ENCODE measurements around the gene HMCN2. TPM values are rescaled to one million over a fixed set of nuclear protein-coding genes. Genes with fewer than 3 reads are reported as not detected.

Gene HMCN2
- total RNA-seq, 1 donor from 2014 or later, result not detected

DNA sequence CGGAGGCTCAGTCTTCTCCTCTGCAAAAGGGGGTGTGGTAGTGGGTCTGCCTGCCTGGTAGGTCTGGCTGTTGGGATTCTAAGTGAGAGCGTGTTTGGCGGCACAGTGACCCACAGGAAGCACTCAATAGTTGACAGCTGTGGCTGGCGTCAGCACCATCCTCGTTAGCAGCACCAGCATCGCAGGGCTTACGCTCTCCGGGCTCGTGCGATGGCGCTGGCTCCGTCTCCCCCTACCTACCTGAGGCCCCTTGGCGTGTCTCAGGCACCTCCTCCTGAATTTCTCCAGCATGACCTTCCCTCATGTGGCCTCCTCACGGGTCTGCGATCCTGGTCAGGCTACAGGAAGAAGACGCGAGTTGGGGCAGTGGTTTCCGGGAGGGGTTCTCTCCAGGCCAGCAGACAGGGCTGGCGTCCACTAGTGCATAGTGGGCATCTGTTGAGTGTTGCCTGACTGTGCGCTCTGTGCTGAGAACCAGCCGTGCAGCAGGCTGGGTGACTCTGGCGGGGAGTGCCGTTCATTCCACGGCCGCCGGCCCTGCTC is 66.9 kb downstream of the HMCN2 start:
- H3K27me3 ChIP-seq (ENCODE audit: control insufficient read depth, insufficient read depth, low read length), result peaks cover 38% of the 10 kb centered on the region
- no peak for DNase-seq (ENCODE audit: low read depth)
- TF ChIP-seq, protein P1, sequence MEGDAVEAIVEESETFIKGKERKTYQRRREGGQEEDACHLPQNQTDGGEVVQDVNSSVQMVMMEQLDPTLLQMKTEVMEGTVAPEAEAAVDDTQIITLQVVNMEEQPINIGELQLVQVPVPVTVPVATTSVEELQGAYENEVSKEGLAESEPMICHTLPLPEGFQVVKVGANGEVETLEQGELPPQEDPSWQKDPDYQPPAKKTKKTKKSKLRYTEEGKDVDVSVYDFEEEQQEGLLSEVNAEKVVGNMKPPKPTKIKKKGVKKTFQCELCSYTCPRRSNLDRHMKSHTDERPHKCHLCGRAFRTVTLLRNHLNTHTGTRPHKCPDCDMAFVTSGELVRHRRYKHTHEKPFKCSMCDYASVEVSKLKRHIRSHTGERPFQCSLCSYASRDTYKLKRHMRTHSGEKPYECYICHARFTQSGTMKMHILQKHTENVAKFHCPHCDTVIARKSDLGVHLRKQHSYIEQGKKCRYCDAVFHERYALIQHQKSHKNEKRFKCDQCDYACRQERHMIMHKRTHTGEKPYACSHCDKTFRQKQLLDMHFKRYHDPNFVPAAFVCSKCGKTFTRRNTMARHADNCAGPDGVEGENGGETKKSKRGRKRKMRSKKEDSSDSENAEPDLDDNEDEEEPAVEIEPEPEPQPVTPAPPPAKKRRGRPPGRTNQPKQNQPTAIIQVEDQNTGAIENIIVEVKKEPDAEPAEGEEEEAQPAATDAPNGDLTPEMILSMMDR (IDR thresholded peaks at IDR 0.05; ENCODE audit: insufficient read depth, low read length, poor library complexity, severe bottlenecking), result no peak
- no peaks in the 10 kb centered on the region for H3K36me3 ChIP-seq (ENCODE audit: control insufficient read depth, insufficient read depth, low read length)
- H3K4me3 ChIP-seq (ENCODE audit: low read depth, low read length), result no peak overlapping the region

DNA sequence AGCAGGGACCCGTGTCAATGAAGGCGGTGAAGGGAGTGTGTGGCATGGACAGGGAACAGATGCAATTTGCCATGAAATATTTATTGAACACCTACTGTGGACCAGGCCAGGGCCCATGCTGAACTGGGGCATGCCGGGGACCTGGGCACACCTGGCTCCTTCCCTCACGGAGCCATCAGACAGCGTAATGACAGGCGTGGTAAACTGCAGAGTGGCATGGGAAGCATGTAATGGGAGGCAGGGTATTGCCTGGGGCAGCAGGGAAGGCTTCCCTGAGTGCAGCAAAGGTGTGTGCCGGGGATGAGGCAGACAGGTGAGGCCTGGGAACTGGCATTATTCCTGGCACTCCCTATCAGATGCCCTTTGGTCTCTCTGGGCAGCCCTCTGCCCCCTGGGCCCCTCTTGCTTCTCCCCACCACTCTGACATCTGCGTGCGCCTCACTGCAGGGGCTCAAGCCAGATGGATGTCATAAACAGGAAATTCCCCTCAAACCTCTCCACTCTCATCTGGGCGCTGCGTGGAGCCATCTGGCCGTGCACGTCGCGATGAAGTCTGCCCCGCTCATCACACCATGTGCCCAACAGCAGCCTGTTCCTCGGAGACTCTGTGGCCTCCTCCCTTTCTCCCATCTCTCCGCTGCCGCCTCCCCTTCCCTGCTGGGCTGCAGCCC is 67.6 kb downstream of the HMCN2 start:
- no peak for DNase-seq (ENCODE audit: low read depth)
- Histone ChIP-seq H3K4me3 (ENCODE audit: low read depth, low read length) (no peak overlapping the region), H3K36me3 (ENCODE audit: control insufficient read depth, insufficient read depth, low read length) (no peaks in the 10 kb centered on the region), H3K27me3 (ENCODE audit: control insufficient read depth, insufficient read depth, low read length) (peaks cover 32% of the 10 kb centered on the region)
- TF ChIP-seq, protein P1 (IDR thresholded peaks at IDR 0.05; ENCODE audit: insufficient read depth, low read length, poor library complexity, severe bottlenecking), result no peak

- TF ChIP-seq, protein P1 (IDR thresholded peaks at IDR 0.05; ENCODE audit: insufficient read depth, low read length, poor library complexity, severe bottlenecking), result no peak
- Histone ChIP-seq H3K27me3 (ENCODE audit: control insufficient read depth, insufficient read depth, low read length) (peaks cover 27% of the 10 kb centered on the region), H3K4me3 (ENCODE audit: low read depth, low read length) (no peak overlapping the region), H3K36me3 (ENCODE audit: control insufficient read depth, insufficient read depth, low read length) (no peaks in the 10 kb centered on the region)
- DNase-seq (ENCODE audit: low read depth), result no peak
Observed at GRCh38 chr9:130333712-130334062, 68.1 kb downstream of the HMCN2 start.

DNA sequence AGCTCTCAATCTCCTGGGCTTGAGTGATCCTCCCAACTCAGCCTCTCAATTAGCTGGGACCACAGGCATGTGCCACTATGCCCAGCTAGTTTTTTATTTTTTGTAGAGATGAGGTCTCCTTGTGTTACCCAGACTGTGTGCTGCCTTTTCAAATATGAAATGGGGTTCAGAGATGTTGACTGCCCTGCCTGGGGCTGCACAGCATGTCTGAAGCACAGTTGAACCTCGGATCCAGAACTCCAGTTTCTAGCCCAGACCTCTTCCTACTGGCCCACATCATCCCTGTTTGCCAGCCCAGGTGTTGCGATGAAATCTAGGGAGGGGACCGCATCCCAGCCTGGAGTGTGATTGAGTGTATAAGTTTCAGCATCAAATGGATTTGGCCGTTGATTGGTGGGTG is 69.4 kb downstream of the HMCN2 start:
- no peaks in the 10 kb centered on the region for H3K36me3 ChIP-seq (ENCODE audit: control insufficient read depth, insufficient read depth, low read length)
- DNase-seq (ENCODE audit: low read depth), result no peak
- H3K27me3 ChIP-seq (ENCODE audit: control insufficient read depth, insufficient read depth, low read length), result peaks cover 27% of the 10 kb centered on the region
- H3K4me3 ChIP-seq (ENCODE audit: low read depth, low read length), result no peak overlapping the region
- TF ChIP-seq, protein P1 (IDR thresholded peaks at IDR 0.05; ENCODE audit: insufficient read depth, low read length, poor library complexity, severe bottlenecking), result no peak

DNA sequence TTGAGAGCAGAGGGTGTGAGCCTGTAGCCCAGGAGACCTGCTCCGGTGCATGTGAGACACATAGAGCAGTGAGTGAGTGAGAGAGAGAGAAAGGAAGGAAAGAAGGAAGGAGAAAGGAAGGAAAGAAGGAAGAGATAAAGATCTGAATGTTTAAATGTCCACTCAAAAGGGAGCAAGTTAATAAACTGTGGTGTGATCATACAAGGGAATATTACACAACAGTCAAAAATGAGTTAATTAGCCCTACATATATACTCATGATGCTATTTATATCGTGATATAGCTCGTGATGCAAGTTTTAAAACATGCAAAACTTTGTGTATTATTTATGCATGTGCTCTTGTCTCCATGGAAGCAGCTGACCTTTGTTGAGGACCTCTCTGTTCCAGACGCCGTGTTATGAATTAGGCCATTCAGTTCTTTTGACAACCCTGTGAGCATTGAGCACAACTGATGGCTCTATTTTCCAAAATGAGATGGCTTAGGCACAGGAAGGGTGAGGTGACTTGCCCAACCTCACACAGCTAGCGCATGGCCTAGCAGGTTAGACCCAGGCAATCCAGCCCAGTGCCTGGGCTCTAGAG is 70.6 kb downstream of the HMCN2 start:
- Histone ChIP-seq H3K27me3 (ENCODE audit: control insufficient read depth, insufficient read depth, low read length) (peaks cover 23% of the 10 kb centered on the region), H3K4me3 (ENCODE audit: low read depth, low read length) (no peak overlapping the region), H3K36me3 (ENCODE audit: control insufficient read depth, insufficient read depth, low read length) (no peaks in the 10 kb centered on the region)
- no peak for DNase-seq (ENCODE audit: low read depth)
- TF ChIP-seq, protein P1 (IDR thresholded peaks at IDR 0.05; ENCODE audit: insufficient read depth, low read length, poor library complexity, severe bottlenecking), result no peak

Measured in kidney epithelial cell (primary cell).